Measurements from ENCODE around the gene HTN3.
"Not testable (repeated sequence)": the region's sequence is repeated elsewhere in the genome, so short reads cannot be mapped to it uniquely, and the experiment has no call there.

HTN3 gene

DNA sequence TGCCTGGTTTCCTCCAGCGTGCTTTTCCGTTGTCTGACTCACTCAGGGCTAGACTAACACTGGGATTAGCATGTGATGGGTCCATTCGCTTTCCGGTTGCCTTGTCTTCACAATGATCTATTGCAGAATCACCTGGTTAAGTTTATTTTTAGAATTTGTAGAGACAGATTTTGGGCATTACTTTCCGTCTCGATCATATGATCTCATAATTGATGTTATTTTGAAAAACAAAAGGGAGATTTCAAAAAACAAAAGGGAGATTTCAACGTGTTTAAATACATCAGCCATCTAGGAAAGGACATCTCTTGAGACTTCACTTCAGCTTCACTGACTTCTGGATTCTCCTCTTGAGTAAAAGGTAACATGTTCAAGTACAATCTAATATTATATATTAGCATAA is at the start of gene HTN3:
HTN3 (plus strand) TSS at position 301 of the 400 bp plus-strand sequence. CDS start 2,282 bp downstream, outside the sequence.
- not testable (repeated sequence) for DNase-seq

DNA sequence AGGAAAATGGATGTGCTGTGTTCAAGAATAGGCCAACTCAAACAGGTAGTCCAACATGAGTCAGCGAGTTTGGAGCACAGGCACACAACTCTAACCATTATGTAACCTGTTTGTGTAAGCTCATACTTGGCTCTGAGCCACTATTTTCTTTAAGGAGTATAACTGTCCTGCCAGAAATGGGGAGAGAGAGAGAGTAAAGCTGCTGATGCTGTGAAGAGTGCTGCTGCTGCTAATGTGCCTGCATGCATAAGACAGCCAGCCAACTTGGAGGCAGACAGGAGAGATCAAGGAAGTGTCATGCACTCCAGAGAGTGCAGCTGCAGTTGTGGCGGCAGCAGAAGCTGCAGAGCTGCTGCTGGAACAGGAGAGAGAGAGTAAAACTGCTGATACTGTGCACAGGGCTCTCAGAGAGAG is 44.2 kb upstream of the HTN3 start:
- DNase-seq: no peak

DNA sequence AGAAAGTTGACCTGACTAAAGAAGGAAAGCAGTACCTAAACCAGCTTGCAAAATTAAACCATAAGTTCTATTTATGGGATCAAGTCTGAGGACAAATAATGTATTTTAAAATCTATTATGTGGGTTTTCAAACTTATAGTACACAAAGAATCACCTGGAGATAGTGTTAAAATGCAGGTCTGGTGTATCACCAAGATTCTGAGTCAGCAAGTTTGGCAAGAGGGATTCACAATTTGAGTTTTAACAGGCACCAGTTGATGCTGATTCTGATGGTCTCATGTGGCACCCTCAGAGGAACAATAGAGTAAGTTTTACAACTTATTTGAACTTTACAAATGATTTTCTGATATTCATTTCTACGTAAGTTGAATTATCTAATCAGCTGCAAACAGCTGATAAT is 41.6 kb upstream of the HTN3 start:
- DNase-seq: no peak

DNA sequence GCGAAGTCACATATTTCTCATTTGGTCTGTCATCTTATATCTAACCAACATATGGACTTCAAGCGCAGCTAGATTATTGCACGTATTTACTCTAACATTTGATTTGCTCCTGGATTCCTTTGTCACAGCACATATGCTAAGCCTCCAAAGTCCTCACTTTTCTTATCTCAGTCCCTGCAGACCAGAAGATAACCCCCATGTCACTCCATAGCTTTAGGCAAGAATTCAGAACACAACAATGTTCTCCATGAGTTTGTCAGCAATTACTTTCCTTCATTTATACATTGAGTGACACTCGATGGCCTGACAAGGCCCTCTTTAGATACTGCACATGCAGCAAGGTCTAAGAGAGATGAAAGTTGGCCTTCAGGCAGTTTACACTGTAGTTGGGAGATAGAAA is 37.2 kb upstream of the HTN3 start:
- no peak for DNase-seq

DNA sequence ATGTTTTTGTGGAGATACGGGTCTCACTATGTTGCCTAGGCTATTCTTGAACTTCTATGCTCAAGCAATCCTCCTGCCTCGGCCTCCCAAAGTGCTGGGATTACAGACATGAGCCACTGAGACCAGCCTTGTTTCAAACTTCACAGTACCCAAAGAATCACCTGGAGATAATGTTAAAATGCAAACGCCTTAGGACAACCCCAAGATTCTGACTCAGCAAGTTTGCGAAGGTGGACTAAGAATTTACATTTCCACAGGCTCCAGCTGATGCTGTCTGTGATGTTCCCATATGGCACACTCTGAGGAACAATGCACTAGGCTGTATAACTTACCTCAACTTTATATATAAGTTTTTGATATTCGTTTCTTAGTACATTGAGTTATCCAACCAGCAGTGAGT is 33.5 kb upstream of the HTN3 start:
- no peak for DNase-seq

DNA sequence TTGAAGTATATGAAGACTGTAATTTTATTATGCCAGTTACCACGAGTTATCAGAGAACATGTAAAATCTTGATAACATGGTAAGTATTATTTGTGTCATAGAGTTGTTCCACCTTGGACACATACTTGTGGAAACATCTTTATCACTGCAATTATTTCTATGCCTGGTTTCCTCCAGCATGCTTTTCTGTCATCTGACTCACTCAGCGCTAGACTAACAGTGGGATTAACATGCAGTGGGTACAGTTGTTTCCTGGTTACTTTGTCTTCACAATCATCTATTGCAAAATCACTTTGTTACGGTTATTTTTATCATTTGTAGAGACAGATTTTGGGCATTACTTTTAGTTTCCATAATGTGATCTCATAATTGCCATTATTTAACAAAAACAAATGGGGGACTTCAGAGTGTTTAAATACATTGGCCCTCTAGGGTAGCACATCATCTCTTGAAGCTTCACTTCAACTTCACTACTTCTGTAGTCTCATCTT is 32.7 kb upstream of the HTN3 start, which contains the start of gene STATH:
STATH (plus strand) TSS at position 441 of the 491 bp plus-strand sequence. CDS start 2,472 bp downstream, outside the sequence.
- DNase-seq: no peak

DNA sequence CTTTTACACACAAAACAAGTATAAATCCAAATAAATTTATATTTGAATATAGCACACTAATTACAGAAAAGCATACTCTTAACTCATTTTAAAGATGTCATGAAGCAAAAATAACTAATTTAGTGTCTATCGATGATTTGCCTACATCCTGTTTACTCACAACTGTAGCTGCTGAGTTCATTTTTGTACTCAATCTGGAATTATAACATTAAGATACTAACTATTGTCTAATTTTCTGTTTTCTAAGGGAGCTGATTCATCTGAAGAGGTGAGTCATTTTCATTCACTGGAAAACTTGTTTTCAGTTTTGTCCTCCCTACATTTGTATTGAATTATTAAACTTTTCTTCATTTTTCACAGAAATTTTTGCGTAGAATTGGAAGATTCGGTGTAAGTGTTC is 28.8 kb upstream of the HTN3 start:
- no peak for DNase-seq

DNA sequence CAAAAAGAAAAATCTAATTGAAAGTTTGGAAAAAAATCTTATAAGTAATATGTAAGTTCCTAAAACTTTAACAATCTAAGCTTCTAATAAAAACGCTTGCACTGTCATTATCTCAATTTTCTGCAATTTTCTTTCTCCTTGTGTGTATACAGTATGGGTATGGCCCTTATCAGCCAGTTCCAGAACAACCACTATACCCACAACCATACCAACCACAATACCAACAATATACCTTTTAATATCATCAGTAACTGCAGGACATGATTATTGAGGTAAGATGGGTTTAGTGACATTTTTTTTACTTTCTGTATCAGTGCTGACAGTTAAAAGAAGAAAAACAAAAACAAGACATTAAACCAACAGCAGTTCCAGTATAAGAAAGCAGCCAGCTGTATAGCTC is 27.5 kb upstream of the HTN3 start:
- no peak for DNase-seq

DNA sequence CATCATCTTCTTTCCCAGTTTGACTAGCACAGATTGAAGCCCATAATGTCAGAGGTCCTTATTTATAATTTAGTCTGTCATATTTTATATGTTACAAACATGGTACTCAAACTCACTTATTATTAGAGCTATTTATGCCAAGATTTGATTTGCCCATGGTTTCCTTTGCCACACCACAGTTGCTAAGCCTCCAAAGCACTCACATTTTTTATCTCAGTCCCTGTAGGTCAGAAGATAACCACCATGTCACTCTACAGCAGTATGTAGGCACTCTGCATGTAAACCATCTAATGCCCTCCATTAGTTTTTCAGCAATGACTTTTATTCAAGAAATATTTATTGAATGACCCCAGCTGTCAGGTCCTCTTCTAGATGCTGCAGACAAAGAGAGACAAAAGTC is 25.8 kb upstream of the HTN3 start:
- no peak for DNase-seq

DNA sequence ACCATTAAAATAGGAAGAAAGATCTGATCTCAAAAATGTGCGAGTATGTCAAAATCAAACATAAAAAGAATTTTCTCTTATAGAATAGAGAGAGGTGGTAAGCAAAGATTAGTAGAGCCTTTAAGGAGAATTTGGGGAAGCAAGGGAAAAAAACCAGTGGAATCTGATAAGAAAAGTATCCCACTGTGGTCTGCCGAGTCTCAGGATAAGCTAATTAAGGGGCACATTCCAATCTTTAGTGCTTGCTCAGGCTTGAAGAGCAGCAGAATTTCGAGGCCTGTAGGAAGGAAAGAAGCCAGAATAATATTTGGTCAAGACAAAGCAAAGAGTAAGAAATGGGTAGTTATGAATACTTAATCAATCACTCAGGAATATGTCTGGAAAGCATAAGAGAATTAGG is 19.5 kb upstream of the HTN3 start:
- DNase-seq: no peak

DNA sequence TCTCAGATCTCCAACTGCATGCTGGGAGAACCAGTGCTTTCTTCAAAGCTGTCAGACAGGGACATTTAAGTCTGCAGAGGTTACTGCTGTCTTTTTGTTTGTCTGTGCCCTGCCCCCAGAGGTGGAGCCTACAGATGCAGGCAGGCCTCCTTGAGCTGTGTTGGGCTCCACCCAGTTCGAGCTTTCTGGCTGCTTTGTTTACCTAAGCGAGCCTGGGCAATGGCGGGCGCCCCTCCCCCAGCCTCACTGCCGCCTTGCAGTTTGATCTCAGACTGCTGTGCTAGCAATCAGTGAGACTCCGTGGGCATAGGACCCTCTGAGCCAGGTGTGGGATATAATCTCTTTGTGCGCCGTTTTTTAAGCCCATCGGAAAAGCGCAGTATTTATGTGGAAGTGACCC is 9.3 kb upstream of the HTN3 start:
- DNase-seq: not testable (repeated sequence)

DNA sequence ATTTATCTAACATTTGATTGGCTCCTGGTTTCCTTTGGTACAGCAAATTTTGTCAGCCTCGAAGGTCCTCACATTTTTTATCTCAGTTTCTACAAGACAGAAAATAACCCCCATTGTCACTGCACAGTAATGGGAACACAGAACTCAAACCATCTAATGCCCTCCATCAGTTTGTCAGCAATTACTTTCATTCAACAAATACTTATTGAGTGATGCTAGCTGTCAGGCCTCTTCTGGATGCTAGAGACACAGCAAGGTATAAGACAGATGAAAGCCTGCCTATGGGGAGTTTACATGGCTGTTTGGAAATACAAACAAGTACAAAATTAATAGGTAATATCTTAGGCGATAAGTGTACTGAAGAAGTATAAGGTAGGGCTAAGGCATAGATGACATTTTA is 5.0 kb upstream of the HTN3 start:
- no peak for DNase-seq

DNA sequence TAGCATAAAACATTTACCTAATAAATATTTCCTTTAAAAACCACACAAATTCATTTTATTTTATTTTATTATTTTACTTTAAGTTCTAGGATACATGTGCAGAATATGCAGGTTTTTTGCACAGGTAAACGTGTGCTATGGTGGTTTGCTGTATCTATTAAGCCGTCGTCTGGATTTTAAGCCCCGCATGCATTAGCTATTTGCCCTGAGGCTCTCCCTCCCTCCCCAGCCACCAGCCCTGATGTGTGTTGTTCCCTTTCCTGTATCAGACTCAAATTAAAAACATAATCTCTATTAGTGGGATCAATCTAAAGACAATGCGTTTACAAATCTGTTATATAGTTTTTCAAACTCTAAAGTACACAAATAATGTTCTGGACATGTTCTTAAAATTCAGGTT is 1.2 kb upstream of the HTN3 start:
- DNase-seq: no peak

DNA sequence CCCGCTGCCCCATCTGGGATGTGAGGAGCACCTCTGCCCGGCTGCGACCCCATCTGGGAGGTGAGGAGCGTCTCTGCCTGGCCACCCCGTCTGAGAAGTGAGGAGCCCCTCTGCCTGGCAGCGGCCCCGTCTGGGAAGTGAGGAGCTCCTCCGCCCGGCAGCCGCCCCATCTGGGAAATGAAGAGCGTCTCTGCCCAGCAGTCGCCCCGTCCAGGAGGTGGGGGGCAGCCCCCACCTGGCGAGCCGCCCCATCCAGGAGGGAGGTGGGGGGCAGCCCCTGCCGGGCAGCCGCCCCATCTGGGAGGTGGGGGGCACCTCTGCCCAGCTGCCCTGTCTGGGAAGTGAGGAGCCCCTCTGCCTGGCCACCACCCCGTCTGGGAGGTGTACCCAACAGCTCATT is 9.3 kb downstream of the HTN3 start:
- not testable (repeated sequence) for DNase-seq

DNA sequence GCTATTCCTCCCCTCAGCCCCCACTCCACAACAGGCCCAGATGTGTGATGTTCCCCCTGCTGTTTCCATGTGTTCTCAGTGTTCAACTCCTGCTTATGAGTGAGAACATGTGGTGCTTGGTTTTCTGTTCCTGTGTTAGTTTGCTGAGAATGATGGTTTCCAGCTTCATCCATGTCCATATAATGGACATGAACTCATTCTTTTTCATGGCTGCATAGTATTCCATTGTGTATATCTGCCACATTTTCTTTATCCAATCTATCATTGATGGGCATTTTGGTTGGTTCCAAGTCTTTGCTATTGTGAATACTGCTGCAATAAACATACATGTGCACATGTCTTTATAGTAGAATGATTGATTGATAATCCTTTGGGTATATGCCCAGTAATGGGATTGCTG is 11.7 kb downstream of the HTN3 start:
- not testable (repeated sequence) for DNase-seq

DNA sequence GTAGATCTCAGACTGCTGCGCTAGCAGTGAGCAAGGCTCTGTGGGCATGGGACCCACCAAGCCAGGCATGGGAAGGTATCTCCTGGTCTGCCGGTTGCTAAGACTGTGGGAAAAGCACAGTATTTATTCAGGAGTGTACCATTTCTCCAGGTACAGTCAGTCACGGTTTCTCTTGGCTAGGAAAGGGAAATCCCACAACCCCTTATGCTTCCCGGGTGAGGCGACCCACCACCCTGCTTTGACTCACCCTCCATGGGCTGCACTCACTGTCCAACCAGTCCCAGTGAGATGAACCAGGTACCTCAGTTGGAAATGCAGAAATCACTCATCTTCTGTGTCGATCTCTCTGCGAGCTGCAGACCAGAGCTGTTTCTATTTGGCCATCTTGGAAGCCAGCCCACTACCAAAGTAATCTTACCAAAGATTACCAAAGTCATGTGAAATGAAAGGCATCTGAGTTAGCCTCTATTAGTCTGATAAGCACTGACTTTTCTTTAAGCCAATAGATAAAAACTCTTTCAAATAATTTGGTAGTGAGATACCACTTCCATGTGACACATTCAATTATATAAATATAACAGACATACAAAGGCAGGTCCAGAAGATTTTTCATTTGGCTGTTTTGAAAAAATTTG is 13.5 kb downstream of the HTN3 start:
- no peak for DNase-seq

DNA sequence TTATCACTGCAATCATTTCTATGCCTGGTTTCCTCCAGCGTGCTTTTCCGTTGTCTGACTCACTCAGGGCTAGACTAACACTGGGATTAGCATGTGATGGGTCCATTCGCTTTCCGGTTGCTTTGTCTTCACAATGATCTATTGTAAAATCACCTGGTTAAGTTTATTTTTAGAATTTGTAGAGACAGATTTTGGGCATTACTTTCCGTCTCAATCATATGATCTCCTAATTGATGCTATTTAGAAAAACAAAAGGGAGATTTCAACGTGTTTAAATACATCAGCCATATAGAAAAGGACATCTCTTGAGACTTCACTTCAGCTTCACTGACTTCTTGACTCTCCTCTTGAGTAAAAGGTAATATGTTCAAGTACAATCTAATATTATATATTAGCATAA is 21.9 kb downstream of the HTN3 start, which contains the start of gene HTN1:
HTN1 (plus strand) TSS at position 301 of the 400 bp plus-strand sequence. CDS start 2,639 bp downstream, outside the sequence.
- not testable (repeated sequence) for DNase-seq

DNA sequence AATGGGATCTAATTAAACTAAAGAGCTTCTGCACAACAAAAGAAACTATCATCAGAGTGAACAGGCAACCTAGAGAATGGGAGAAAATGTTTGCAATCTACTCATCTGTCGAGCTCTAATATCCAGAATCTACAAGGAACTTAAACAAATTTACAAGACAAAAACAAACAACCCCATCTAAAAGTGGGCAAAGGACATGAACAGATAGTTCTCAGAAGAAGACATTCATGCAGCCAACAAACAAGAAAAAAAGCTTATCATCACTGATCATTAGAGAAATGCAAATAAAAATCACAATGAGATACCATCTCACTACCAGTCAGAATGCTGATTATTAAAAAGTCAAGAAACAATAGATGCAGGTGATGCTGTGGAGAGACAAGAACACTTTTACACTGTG is 28.3 kb downstream of the HTN3 start:
- not testable (repeated sequence) for DNase-seq

DNA sequence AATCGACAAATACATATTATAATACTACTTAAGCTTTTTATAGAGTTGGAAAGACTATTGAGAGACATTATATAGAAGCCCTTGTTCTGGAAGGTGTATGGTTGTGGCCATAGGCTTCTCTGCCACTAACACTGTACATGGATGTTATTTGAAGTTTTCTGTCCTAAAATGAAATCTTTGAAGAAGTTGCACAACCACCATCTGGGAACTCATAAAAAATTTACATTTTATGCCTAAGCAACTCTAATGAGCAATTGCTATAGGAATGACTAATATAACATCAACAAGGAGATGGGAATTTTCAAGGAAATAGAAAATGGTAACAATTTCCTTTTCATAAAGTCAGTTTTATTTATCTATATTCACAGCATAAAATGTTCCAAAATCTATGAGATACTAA is 29.4 kb downstream of the HTN3 start:
- DNase-seq: no peak

DNA sequence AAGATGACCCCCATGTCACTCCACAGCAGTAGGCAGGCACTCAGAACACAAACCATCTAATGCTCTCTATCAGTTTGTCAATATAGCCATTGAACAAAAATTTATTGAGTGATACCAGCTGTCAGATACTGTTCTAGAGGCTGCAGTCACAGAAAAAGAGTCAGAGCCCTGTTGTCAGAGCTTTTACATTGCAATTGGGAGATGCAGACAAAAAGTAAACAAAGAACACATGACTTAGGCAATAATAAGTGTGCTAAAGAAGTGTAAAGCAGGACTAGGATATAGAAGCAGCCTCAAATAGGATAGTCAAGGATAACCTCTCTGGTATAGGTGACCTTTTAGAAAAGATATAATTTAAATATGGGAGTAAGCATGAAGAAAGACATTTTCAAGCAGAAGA is 30.9 kb downstream of the HTN3 start:
- DNase-seq: no peak

DNA sequence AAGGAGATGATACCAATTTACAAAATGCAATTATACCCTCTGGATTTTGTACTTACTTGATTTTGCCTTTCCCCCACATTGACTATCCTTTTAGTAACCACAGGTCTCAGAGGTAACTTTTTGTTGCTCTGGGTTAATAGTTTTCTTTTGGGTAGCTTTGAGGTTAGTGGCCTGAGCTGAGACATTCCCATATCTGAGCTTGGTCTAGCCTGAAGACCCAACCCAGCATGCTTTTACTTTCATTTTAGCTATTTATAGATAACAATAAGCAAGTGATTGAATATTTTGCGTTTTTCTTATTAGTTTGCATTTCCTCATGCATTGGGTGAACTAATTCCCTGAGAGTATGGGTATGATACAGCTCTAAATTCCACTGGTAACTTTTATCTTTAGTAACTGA is 33.7 kb downstream of the HTN3 start:
- DNase-seq: no peak

DNA sequence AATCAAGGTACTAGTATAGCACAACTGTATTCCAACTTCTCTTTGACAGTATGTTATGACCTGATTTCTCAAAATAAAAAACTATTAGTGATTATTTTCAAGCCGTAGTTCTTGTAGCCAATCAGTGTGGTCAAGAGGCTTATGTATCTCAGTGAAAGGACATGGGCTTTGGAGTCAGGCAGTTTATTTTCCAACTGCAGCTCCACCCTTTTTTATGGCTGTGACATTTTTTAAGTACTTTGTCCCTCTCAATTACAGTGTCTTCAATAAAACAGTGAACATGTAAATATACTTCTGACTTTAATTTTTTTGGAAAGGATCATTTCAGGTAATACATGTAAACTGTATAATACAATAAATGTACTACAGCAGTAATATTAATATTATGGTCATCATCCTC is 51.9 kb downstream of the HTN3 start:
- no peak for DNase-seq
